Esophagus muscularis mucosa (tissue), 4 donors: ENCODE results near the gene PEDS1. TPM values are rescaled to one million over a fixed set of nuclear protein-coding genes. Genes with fewer than 3 reads are reported as not detected.

Experiments
- DNase-seq: peaks from one replicate; pipeline ENCODE4 v3.0.0-alpha.2; 2017; ENCODE audit errors: extremely low spot score
- H3K27ac ChIP-seq, 4 donors: fragments of 200-600 bp; sonication (generic); replicated peaks in 1 of 4; 1 replicate in 3 of 4; 2 replicates in 1 of 4; pipeline ENCODE4 v1.5.1; 2016 to 2019; ENCODE audit warnings: mild to moderate bottlenecking in 1 of 4
- H3K27me3 ChIP-seq, 4 donors: fragments of 200-600 bp; sonication (generic); one replicate each; pipeline versions ENCODE4 v1.5.1 to v1.6.0; 2016 to 2019
- H3K36me3 ChIP-seq, 4 donors: fragments of 200-600 bp; sonication (generic); one replicate each; pipeline ENCODE4 v1.5.1; 2016 to 2019
- H3K4me1 ChIP-seq, 4 donors: fragments of 200-600 bp; sonication (generic); one replicate each; pipeline ENCODE4 v1.5.1; 2016 to 2019
- H3K4me3 ChIP-seq, 4 donors: fragments of 200-600 bp; sonication (generic); 1 replicate in 2 of 4; 2 replicates in 2 of 4; pipeline ENCODE4 v1.5.1; 2016 to 2019; ENCODE audit warnings: mild to moderate bottlenecking in 4 of 4, moderate library complexity in 1 of 4
- H3K9me3 ChIP-seq, 4 donors: fragments of 200-600 bp; sonication (generic); 1 replicate in 3 of 4; 2 replicates in 1 of 4; pipeline ENCODE4 v1.5.1; 2016 to 2019
- EP300 ChIP-seq: sonication (generic); formaldehyde crosslinking; IDR thresholded peaks from one replicate; pipeline ENCODE4 v1.6.1; 2017; ENCODE audit warnings: antibody characterized with exemption
- POLR2A ChIP-seq: fragments of 450-650 bp; IDR thresholded peaks from one replicate; pipeline ENCODE4 v1.6.1; 2017; ENCODE audit warnings: antibody characterized with exemption, moderate library complexity, mild to moderate bottlenecking, low read depth
- POLR2AphosphoS5 ChIP-seq, 2 donors: sonication (generic); formaldehyde crosslinking; IDR thresholded peaks; one replicate each; pipeline ENCODE4 v1.6.1; 2017; ENCODE audit warnings: antibody characterized with exemption in 2 of 2
- WGBS: methylation state at CpG from one replicate; pipeline ENCODE4 v1.1.5; 2018; 5-methylcytosine and 5-hydroxymethylcytosine counted together
- intact Hi-C: fragments of 100-400 bp; cut with DNase I; formaldehyde crosslinking; loops from one replicate; pipeline ENCODE4 v1.15.1; 2023
- total RNA-seq, 4 donors: library from RNA; depleted of rRNA; stranded (reverse); fragments of >200 nt; gene quantifications; one replicate each; pipeline versions ENCODE4 v1.1.0 to v1.2.1, GENCODE V29; 2016
- TF ChIP-seq, protein P1 (sequence below), 3 experiments: fragments of 200-600 bp in 2 of 3; fragments of 450-650 bp in 1 of 3; sonication (generic) in 2 of 3; IDR thresholded peaks; one replicate each; pipeline ENCODE4 v1.5.1; 2017 to 2019; ENCODE audit warnings: antibody characterized with exemption in 3 of 3, mild to moderate bottlenecking in 2 of 3, moderate library complexity in 1 of 3

PEDS1 gene
- total RNA-seq, 4 donors from 2014 or later = 22.2 to 50.3 (median 30.7) TPM

DNA sequence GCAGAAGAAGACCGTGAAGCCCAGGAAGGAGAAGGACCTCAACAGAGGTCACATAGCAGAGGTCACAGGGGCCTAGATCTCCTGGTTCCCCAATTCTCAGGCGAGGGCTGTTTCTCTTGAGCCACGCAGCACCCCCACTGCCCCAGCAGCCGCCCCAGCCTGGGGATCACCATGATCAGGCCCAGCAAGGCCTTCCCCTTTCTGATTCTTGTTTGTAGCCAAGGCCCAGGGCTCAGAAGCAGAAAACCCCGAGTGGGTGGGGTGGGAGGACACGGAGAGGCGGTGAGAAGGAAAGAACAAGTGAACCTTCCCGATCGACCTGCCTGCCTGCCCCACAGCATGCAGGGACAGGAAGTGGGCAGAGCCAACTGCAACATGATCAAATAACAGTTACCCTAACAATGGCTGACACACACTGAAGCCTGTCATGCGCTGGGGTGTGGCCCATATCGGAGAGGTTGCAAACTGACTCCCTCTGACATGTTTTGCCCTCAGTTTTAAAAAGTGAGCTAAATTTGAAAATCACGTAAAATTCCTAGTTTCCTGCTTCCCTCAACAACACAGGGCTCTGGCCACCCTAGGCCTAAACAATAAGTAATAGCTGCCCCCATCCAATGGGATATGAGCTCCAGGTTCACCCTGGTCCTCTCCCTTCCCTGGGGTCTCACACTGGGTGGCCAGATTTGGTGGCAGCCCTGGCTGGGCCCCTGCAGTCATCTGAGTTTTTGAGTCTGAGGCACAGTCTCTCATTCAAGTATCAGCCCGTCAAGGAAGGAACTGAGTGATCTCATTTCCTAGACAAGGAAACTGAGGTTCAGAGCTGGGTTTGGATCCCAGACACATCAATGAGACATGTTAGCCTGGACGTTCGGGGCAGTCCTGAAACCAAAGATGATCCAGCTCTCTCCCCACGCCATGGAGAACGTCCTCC lies 6.5 kb downstream of the PEDS1 start:
- H3K4me1 ChIP-seq = peaks cover 67 to 100% (median 94%) of the 10 kb centered on the region in 4 donors
- no peaks in the 10 kb centered on the region for H3K9me3 ChIP-seq
- peak overlapping the region; percentile 43 to 66 (median 66) for H3K27ac ChIP-seq
- no peaks in the 10 kb centered on the region for H3K27me3 ChIP-seq
- intact Hi-C loops = no loop called here
- TF ChIP-seq POLR2AphosphoS5 (IDR thresholded peaks at IDR 0.05) (no peak), POLR2A (no peak), EP300 (no peak)
- TF ChIP-seq, protein P1, sequence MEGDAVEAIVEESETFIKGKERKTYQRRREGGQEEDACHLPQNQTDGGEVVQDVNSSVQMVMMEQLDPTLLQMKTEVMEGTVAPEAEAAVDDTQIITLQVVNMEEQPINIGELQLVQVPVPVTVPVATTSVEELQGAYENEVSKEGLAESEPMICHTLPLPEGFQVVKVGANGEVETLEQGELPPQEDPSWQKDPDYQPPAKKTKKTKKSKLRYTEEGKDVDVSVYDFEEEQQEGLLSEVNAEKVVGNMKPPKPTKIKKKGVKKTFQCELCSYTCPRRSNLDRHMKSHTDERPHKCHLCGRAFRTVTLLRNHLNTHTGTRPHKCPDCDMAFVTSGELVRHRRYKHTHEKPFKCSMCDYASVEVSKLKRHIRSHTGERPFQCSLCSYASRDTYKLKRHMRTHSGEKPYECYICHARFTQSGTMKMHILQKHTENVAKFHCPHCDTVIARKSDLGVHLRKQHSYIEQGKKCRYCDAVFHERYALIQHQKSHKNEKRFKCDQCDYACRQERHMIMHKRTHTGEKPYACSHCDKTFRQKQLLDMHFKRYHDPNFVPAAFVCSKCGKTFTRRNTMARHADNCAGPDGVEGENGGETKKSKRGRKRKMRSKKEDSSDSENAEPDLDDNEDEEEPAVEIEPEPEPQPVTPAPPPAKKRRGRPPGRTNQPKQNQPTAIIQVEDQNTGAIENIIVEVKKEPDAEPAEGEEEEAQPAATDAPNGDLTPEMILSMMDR (IDR thresholded peaks at IDR 0.05) = no peak
- H3K36me3 ChIP-seq = peaks cover 12 to 38% (median 29%) of the 10 kb centered on the region in 4 donors
- H3K4me3 ChIP-seq = no peak overlapping the region
- WGBS = 60% methylated on average over 17 of the region's 17 CpGs
- no peak for DNase-seq

DNA sequence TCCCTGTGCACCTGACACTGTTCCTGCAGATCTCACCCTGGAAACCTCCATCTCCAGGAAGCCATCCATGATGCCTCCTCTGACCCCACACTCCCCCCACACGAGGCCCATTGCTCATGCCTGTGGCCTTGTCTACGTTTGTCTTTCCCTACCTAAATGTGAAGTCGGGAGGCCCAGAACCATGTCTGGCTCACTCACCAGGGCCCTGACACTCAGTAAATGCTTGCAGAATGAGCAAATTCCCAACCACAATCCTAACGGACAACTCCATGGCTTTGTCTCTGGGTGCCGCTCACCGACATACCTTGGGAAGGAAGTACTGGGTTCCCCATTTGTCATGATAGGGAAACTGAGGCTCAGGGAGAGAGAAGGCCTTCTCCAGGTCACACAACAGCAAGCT lies 7.3 kb downstream of the PEDS1 start:
- Histone ChIP-seq H3K4me3 (no peak overlapping the region), H3K27ac (peak overlapping the region; percentile 43 to 66 (median 66)), H3K27me3 (no peaks in the 10 kb centered on the region), H3K4me1 (peaks cover 67 to 100% (median 93%) of the 10 kb centered on the region in 4 donors), H3K36me3 (peaks cover 12 to 45% (median 36%) of the 10 kb centered on the region in 4 donors), H3K9me3 (no peaks in the 10 kb centered on the region)
- 72% methylated on average over 3 of the region's 6 CpGs for WGBS
- DNase-seq = no peak
- TF ChIP-seq POLR2AphosphoS5 (IDR thresholded peaks at IDR 0.05) (no peak), EP300 (no peak), POLR2A (no peak)
- TF ChIP-seq, protein P1 (IDR thresholded peaks at IDR 0.05) = no peak
- intact Hi-C loops = no loop called here

DNA sequence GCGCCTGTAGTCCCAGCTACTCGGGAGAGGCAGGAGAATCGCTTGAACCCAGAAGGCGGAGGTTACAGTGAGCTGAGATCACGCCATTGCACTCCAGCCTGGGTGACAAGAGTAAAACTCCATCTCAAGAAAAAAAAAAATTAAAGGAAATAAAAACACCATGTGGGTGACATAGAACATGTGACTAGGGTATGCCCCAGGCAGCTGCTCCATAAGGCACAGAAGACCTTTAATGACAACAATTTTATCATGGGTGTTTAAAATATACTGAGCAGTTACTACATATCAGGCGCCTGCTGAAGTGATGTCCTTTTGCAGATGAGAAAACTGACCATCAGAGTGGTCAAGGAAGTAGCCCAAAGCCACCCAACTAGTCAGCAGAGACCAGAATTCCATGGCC lies 8.0 kb downstream of the PEDS1 start:
- TF ChIP-seq EP300 (no peak), POLR2AphosphoS5 (IDR thresholded peaks at IDR 0.05) (no peak), POLR2A (no peak)
- TF ChIP-seq, protein P1 (IDR thresholded peaks at IDR 0.05) = no peak
- intact Hi-C loops = no loop called here
- no peak for DNase-seq
- H3K4me1 ChIP-seq = peaks cover 68 to 100% (median 90%) of the 10 kb centered on the region in 4 donors
- peak overlapping the region; percentile 46 to 72 (median 62) for H3K27ac ChIP-seq
- no peaks in the 10 kb centered on the region for H3K9me3 ChIP-seq
- peaks cover 12 to 45% (median 39%) of the 10 kb centered on the region in 4 donors for H3K36me3 ChIP-seq
- H3K27me3 ChIP-seq = no peaks in the 10 kb centered on the region
- H3K4me3 ChIP-seq = no peak overlapping the region
- 92% methylated on average over 6 of the region's 6 CpGs for WGBS

DNA sequence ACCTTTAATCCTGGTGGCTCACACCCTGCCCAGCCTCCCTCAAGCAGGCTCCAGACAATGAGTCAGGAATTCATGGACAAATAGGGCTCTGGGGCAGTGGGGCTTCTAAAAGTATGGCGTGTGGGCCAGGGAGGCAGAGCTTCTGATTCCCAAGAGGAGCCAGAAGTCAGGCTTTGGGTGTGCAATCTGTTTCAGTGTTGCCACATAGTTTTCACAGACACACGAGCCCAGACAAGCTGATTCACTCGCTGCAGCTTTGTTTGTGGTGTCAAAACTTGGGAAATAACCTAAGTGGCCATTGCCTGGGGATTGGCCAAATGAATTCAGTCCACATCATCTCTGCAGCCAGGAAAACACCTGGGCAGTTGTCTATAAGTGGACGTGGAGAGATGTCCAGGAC lies 9.2 kb downstream of the PEDS1 start:
- Histone ChIP-seq H3K4me3 (no peak overlapping the region), H3K27ac (peak overlapping the region; percentile 46 to 72 (median 58)), H3K9me3 (no peaks in the 10 kb centered on the region), H3K4me1 (peaks cover 65 to 99% (median 90%) of the 10 kb centered on the region in 4 donors), H3K36me3 (peaks cover 12 to 48% (median 41%) of the 10 kb centered on the region in 4 donors), H3K27me3 (no peaks in the 10 kb centered on the region)
- 48% methylated on average over 4 of the region's 4 CpGs for WGBS
- peak; percentile 56 to 61 for TF ChIP-seq POLR2AphosphoS5 (IDR thresholded peaks at IDR 0.05)
- TF ChIP-seq, protein P1 (IDR thresholded peaks at IDR 0.05) = no peak
- intact Hi-C loops = no loop called here
- no peak for DNase-seq
